Muscle of back (tissue), 11 donors: ENCODE measurements around the gene PGP. TPM values are rescaled to one million over a fixed set of nuclear protein-coding genes. Genes with fewer than 3 reads are reported as not detected.
"Not testable (repeated sequence)": the region's sequence is repeated elsewhere in the genome, so short reads cannot be mapped to it uniquely, and the experiment has no call there.

ENCODE experiments used
- DNase-seq, 3 donors: peaks; one replicate each; pipeline versions ENCODE4 v3.0.0 to v3.0.0-alpha.2; 2013
- polyA plus RNA-seq, 10 donors: library from polyadenylated mRNA; unstranded; fragments of 120-200 nt; gene quantifications; one replicate each; pipeline ENCODE4 v1.2.1, GENCODE V29; 2013; ENCODE audit not compliant: insufficient read length in 10 of 10

Gene PGP
- polyA plus RNA-seq, 10 donors = 11.2 to 15.4 (median 13.4) TPM

DNA sequence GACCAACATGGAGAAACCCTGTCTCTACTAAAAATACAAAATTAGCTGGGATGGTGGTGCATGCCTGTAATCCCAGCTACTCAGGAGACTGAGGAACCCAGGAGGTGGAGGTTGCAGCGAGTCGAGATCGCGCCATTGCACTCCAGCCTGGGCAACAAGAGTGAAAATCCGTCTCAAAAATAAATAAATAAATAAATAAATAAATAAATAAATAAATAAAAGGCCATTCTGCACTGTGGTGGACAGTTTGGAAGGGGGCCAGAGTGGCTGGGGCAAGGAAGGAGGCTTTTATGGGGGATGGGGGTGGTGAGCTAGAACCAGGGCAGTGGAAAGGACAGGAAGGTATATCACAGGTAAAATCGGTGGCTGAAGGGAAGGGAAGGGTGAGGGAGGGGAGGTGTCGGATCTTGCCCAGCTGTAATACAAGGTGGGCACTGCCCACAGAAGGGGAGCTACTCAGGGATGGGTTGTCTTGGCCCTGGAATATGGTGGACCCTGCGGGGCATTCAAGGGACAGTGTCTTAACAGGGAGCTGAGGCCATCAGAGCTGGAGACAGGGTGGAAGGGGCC, 11.4 kb downstream of the PGP start:
- not testable (repeated sequence) for DNase-seq

DNA sequence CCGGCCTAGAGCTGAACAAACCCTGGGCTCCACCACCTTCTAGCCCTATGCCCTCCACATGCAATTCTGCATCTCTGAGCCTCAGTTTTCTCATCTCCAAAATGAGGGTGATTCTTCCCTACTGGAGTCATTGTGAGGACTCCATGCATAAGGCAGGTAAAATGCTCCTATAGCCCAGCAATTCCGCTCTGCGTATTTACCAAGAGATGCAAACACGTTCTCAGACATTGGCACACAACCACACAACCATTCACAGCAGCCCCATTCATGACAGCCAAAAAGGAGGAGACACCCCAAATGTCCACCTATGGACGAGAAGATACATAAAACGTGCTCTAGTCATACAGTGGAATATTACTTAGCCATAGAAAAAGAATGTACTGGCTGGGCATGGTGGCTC, 14.3 kb downstream of the PGP start:
- no peak for DNase-seq

GRCh38 chr16:2199621-2200139, 15.0 kb downstream of the PGP start:
- no peak for DNase-seq

GRCh38 chr16:2199095-2199494, 15.5 kb downstream of the PGP start:
- DNase-seq = no peak

DNA sequence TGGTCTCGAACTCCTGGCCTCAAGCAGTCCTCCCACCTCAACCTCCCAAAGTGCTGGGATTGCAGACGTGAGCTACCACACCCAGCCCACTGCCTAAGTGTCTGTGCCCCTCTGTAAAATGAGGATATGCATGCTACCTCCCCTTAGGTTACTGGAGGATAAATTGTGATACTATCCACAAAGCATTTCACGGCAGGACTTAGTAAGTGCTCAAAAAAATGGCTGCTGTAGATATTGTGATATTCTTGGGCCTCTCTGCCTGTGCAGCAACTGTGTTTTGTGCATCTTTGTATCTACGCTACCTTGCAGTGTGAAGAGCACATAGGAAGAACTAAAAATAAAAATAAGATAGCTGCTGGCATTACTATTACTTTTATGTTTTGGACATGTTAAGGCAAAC, 16.4 kb downstream of the PGP start:
- DNase-seq = no peak

- DNase-seq = no peak
Measured at GRCh38 chr16:2197765-2198164, 16.9 kb downstream of the PGP start.

- no peak for DNase-seq
Measured at GRCh38 chr16:2196981-2197511, 17.6 kb downstream of the PGP start.

- DNase-seq = peak in 1 of 3 donors; percentile 43
Measured at GRCh38 chr16:2196162-2196980, 18.3 kb downstream of the PGP start, which contains the start of gene CASKIN1. CASKIN1 (minus strand) TSS chr16:2196605; CDS start chr16:2196432, 173 bp downstream.

DNA sequence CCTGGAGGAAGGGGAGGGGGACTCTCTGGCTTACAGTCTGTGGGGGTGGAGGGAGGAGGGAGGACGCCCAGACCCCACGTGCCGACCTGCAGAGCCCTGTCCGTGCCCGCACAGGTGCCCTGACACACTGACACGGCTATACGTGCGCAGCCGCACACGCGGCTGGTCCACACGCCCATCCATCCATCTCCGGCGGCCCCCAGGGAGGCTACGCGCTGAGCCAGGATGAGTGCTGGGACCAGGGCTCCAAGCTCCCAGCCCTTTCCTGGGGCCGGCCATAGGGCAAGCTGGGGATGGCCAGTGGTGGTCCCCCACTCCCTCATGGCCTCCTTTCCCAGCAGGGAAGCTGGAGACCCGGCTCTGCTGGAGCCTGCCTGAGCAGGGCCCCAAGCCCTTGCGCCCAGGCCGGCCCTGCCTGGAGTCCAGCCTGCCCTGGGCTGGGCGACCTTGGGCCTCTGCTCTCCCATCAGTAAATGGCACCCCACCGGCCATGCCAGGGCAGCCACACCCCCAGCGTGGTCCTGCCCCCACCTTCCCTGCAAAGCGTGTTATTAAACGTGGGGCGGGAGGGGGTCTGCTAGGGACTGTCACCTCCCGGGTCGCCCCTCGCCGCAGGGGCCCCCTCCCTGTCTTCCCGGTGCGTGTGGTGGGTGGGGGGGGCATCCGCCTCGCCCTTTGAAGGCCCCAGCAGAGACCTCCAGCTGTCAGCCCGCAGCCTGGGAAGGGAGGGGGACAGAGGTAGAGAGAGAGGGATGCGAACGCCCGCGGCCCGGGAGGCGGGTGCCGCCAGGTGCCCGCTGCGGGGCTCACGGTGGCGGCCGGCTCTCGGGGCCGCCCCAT, 19.1 kb downstream of the PGP start:
- DNase-seq = peak in 1 of 3 donors; percentile 41

GRCh38 chr16:2194852-2195321, 19.8 kb downstream of the PGP start:
- peak in 1 of 3 donors; percentile 60 for DNase-seq

DNA sequence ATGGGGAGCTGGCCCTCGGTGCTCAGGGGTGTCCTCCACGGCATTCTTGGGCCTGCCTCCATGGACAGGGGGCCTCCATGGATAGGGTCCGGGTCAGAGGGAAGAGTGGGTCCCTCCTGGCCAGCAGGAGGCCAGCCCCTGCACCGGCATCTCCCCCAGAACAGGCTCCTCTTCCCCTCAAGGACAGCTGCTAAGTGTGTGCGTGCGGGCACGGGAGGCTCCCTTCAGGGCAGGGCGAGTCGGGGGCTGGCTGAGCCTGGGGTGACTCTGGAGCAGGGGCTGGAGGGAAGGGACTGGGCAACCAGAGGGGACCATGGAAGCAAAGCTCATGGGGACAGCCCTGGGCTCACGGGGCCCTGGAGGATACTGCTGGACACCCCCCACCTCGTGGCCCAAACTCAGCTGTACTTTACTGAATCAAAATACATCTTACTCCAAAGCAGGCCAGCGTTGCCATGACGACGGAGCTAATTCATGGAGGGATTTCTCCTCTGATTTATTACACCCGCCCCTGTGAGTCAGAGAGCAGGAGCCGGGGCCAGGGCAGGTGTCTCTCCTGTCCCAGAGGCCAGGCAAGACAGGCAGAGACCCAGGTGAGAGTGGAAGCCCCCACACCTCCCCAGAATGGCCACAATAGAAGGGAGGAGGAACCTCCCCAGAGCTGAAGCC, 20.3 kb downstream of the PGP start:
- DNase-seq = peak in 1 of 3 donors; percentile 67

DNA sequence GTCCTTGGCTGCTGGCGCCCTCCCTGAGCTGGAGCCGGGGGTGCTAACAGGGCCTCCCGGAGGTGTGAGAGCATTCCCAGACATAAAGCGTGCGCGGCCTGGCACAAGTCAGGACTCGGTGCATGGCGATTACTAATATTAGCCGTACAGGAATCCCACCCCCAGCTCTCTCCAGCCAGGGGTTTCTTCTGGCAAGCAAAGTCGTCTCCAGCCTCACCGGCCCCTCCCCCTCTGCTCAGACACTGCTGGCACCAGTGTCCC, 23.3 kb downstream of the PGP start:
- DNase-seq = no peak

DNA sequence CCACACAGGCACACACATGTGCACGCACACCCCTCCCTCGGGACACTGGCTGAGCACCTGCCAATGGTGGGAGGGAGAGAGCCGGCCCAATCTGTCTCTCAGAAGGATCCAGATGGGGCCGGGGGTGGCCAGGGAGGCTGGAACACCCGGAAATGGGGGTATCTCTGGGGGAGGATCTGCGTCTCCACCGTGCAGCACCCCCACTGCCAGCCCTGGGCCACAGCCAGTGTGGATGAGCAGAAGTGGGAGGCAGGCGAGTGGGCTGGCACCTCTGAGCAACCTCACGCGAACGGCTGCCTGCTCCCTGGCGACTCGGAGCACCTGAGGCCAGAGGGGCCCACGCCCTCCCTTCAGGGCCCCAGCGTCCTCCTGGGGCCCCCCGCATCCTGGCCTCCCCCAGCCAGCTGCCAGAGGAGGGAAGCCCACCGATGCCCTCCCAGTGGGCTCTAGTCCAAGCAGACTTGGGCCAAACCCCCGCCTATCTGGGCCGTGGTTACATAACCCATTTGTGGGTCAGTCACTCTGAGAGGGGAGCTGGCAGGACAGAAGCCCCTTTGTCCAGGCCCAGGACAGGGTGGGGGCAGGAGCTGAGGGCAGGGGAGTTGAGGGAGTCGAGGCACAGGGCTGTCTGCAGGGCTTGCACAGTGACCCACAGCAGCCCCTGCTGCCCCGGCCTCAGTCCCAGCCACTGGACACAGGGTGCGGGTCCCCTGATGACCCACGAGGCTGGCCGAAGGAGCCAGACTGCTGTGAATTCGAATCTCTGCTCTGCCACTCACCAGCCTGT, 23.8 kb downstream of the PGP start:
- DNase-seq = no peak

DNA sequence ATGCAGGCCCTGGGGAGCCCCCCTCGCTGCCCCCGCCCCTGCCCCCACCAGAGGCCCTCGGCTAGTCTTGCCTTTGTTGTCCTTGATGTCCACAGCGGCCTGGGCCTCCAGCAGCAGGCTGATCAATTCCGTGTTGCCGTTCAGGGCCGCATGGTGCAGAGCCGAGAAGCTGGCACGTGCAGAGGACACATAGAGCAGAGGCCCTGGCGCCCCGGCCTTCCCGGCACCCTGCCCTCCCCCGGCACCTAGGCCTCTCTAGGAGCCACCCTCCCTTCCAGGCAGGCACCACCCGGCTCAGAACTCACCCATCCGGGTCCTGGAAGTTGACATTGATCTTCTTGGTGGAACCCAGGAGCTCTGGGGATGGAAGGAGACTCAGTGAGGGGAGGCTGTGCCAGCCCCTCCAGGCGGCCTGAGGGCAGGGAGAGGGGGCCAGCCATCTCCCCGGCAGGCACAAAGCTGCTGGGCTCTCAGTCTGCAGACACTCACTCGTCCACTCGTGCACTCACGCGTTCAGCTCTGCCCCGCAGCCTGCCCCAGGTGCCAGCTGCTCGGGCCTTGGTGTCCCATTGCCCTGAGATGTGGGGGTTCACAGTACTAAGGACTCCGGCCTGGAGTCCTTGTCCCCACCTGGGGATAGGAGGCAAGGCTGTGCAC, 24.5 kb downstream of the PGP start:
- DNase-seq = no peak

- DNase-seq = no peak
Measured at GRCh38 chr16:2189252-2189893, 25.3 kb downstream of the PGP start.

- DNase-seq = no peak
Measured at GRCh38 chr16:2188395-2188794, 26.2 kb downstream of the PGP start.

GRCh38 chr16:2187212-2187611, 27.4 kb downstream of the PGP start:
- no peak for DNase-seq

GRCh38 chr16:2186505-2186904, 28.1 kb downstream of the PGP start:
- no peak for DNase-seq

- no peak for DNase-seq
Measured at GRCh38 chr16:2186064-2186463, 28.6 kb downstream of the PGP start.

- no peak for DNase-seq
Measured at GRCh38 chr16:2184962-2185361, 29.7 kb downstream of the PGP start.
